WTC11 (cell line): ENCODE measurements around the gene SIRT5. TPM values are rescaled to one million over a fixed set of nuclear protein-coding genes. Genes with fewer than 3 reads are reported as not detected.

Experiments used
- ATAC-seq: fragments of 200-7000 bp; cut with Tn5 transposase; 2 replicates; pipeline ENCODE4 v1.10.0; 2021; ENCODE audit warnings: mild to moderate bottlenecking, moderate library complexity
- CTCF ChIA-PET: fragments of 300-600 bp; sonication (Branson Sonifier 250); formaldehyde crosslinking; loops from one replicate; lab custom pipeline; 2021; ENCODE audit warnings: antibody characterized with exemption; lab: Charles Lee
- POLR2A ChIA-PET: fragments of 350-600 bp; sonication (Branson Sonifier 250); formaldehyde crosslinking; loops from one replicate; lab custom pipeline; 2021; ENCODE audit warnings: antibody characterized with exemption; lab: Charles Lee
- DNase-seq: peaks from one replicate; pipeline ENCODE4 v3.0.0; 2021; ENCODE audit warnings: low spot score
- H3K27ac Mint-ChIP-seq: 2 replicates; pipeline ENCODE4 v1.8.0; 2021; ENCODE audit warnings: mixed read lengths
- H3K27me3 Mint-ChIP-seq: 2 replicates; pipeline ENCODE4 v1.8.0; 2021; ENCODE audit warnings: low read depth, mild to moderate bottlenecking, moderate library complexity, mixed read lengths
- H3K36me3 Mint-ChIP-seq: 2 replicates; pipeline ENCODE4 v1.8.0; 2021; ENCODE audit warnings: mixed read lengths
- H3K4me1 Mint-ChIP-seq: 2 replicates; pipeline ENCODE4 v1.8.0; 2022; ENCODE audit warnings: mixed read lengths
- H3K4me3 Mint-ChIP-seq: 2 replicates; pipeline ENCODE4 v1.8.0; 2021; ENCODE audit warnings: mild to moderate bottlenecking, moderate library complexity, mixed read lengths
- H3K9me3 Mint-ChIP-seq: 2 replicates; pipeline ENCODE4 v1.8.0; 2021; ENCODE audit warnings: mixed read lengths
- CDX4 ChIP-seq: fragments of 250-450 bp; sonication (Bioruptor Pico); IDR thresholded peaks from 2 replicates; pipeline ENCODE4 v1.9.0; 2021; ENCODE audit warnings: moderate library complexity, mild to moderate bottlenecking, inconsistent platforms, borderline replicate concordance
- CREM ChIP-seq: sonication (generic); formaldehyde crosslinking; IDR thresholded peaks from 2 replicates; pipeline ENCODE4 v1.8.1; 2022; ENCODE audit warnings: mild to moderate bottlenecking, missing genetic modification reagents, moderate library complexity
- EMX1 ChIP-seq: fragments of 250-450 bp; sonication (Bioruptor Pico); IDR thresholded peaks from 2 replicates; pipeline ENCODE4 v1.8.0; 2021; ENCODE audit warnings: mild to moderate bottlenecking
- ETV6 ChIP-seq: sonication (generic); formaldehyde crosslinking; IDR thresholded peaks from 2 replicates; pipeline ENCODE4 v1.8.1; 2022; ENCODE audit warnings: mild to moderate bottlenecking, missing genetic modification reagents
- IRF2 ChIP-seq: sonication (generic); formaldehyde crosslinking; IDR thresholded peaks from 2 replicates; pipeline ENCODE4 v1.8.0; 2022; ENCODE audit warnings: low read depth, missing genetic modification reagents, borderline replicate concordance
- MLX ChIP-seq: sonication (generic); formaldehyde crosslinking; IDR thresholded peaks from 2 replicates; pipeline ENCODE4 v1.8.1; 2023; ENCODE audit warnings: mild to moderate bottlenecking, missing genetic modification reagents, moderate library complexity
- MXD4 ChIP-seq: fragments of 250-450 bp; sonication (Bioruptor Pico); IDR thresholded peaks from 2 replicates; pipeline ENCODE4 v1.8.0; 2021; ENCODE audit warnings: mild to moderate bottlenecking, moderate library complexity, borderline replicate concordance
- PRDM15 ChIP-seq: sonication (generic); formaldehyde crosslinking; IDR thresholded peaks from 2 replicates; pipeline ENCODE4 v1.8.0; 2022; ENCODE audit warnings: missing genetic modification reagents
- PRRX2 ChIP-seq: fragments of 250-450 bp; sonication (Bioruptor Pico); IDR thresholded peaks from 2 replicates; pipeline ENCODE4 v1.8.0; 2021; ENCODE audit warnings: mild to moderate bottlenecking
- TCF7 ChIP-seq: sonication (generic); formaldehyde crosslinking; IDR thresholded peaks from 2 replicates; pipeline ENCODE4 v1.8.0; 2022; ENCODE audit warnings: mild to moderate bottlenecking, low read depth, missing genetic modification reagents, moderate library complexity
- ZNF138 ChIP-seq: sonication (generic); formaldehyde crosslinking; conservative IDR thresholded peaks from 2 replicates; pipeline ENCODE4 v1.8.1; 2022; ENCODE audit warnings: mild to moderate bottlenecking, moderate library complexity, missing genetic modification reagents
- ZNF425 ChIP-seq: fragments of 250-450 bp; sonication (Bioruptor Pico); conservative IDR thresholded peaks from 2 replicates; pipeline ENCODE4 v1.9.0; 2021; ENCODE audit warnings: mild to moderate bottlenecking
- total RNA-seq: library from RNA; stranded (reverse); gene quantifications from 3 replicates; pipeline ENCODE4 v1.2.3, GENCODE V29; 2021

SIRT5 gene
- total RNA-seq, 1 experiment from 2014 or later: 11.8 TPM

- CTCF ChIA-PET: no interaction called here
- Mint-ChIP-seq H3K27ac (peak overlapping the region; percentile 7; the same call in 1 of the 2 replicates), H3K27me3 (no peaks in the 10 kb centered on the region), H3K9me3 (no peaks in the 10 kb centered on the region), H3K4me3 (no peak overlapping the region), H3K36me3 (peaks cover 9% of the 10 kb centered on the region), H3K4me1 (peaks cover 20% of the 10 kb centered on the region)
- POLR2A ChIA-PET: no interaction called here
- ATAC-seq (no peak), DNase-seq (no peak)
- TF ChIP-seq MLX (CRISPR knock-in tag) (no peak), ZNF425 (CRISPR knock-in tag) (no peak), IRF2 (CRISPR knock-in tag) (no peak), EMX1 (CRISPR knock-in tag) (no peak)
Measured at GRCh38 chr6:13643125-13643524, 68.7 kb downstream of the SIRT5 start.

GRCh38 chr6:13648850-13649249 lies 74.4 kb downstream of the SIRT5 start:
- no peaks in the 10 kb centered on the region for H3K4me1 Mint-ChIP-seq
- H3K9me3 Mint-ChIP-seq: no peaks in the 10 kb centered on the region
- ATAC-seq: no peak
- CTCF ChIA-PET: interaction anchor here (2.0 kb wide), 1 partner anchor 24 kb away, joined by 6 read pairs; no protein-coding TSS in a partner anchor
- POLR2A ChIA-PET: no interaction called here
- no peaks in the 10 kb centered on the region for H3K27me3 Mint-ChIP-seq
- no peak for DNase-seq
- H3K36me3 Mint-ChIP-seq: peaks cover 9% of the 10 kb centered on the region
- TF ChIP-seq MLX (CRISPR knock-in tag) (no peak), CDX4 (CRISPR knock-in tag) (no peak), CREM (CRISPR knock-in tag) (no peak), ETV6 (no peak), MXD4 (CRISPR knock-in tag) (no peak), PRDM15 (CRISPR knock-in tag) (no peak)
- no peak overlapping the region for H3K27ac Mint-ChIP-seq
- no peak overlapping the region for H3K4me3 Mint-ChIP-seq

- Mint-ChIP-seq H3K4me3 (no peak overlapping the region), H3K27me3 (no peaks in the 10 kb centered on the region), H3K36me3 (peaks cover 9% of the 10 kb centered on the region), H3K9me3 (no peaks in the 10 kb centered on the region), H3K27ac (peak overlapping the region; percentile 14; the same call in 1 of the 2 replicates), H3K4me1 (no peaks in the 10 kb centered on the region)
- TF ChIP-seq TCF7 (CRISPR knock-in tag) (no peak), PRRX2 (CRISPR knock-in tag) (no peak), ZNF138 (CRISPR knock-in tag) (no peak)
- no peak for ATAC-seq
- DNase-seq: no peak
- CTCF ChIA-PET: interaction anchor here (2.0 kb wide), 1 partner anchor 25 kb away, joined by 6 read pairs; no protein-coding TSS in a partner anchor
- POLR2A ChIA-PET: no interaction called here
Measured at GRCh38 chr6:13649393-13649792, 75.0 kb downstream of the SIRT5 start.
